Medulla oblongata (tissue), 1 donor: ENCODE data around the gene ADGRG2.

Experiments used
- DNase-seq: peaks from one replicate; pipeline ENCODE4 v3.0.0-alpha.2; 2015; ENCODE audit errors: extremely low spot score

The ADGRG2 gene

DNA sequence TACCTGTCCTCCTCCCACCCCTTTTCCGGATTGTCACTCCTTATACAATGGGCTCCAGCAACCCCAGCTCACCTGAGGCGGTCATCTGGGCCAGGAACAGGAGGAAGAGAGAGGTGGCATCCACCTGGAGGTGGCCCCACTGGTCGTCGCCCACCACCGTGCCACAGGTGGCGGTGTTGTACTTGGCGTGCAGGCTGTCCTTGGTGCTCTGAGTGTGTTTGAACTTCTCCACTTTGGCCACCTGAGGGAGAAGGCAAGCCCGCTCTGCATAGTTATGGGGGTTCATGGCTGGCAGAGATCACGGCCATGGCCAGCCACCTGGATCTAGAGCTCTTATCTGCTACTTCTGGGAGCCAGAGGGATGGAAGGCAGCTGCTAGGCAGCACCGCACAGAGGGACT is 171.2 kb downstream of the ADGRG2 start:
- no peak for DNase-seq

DNA sequence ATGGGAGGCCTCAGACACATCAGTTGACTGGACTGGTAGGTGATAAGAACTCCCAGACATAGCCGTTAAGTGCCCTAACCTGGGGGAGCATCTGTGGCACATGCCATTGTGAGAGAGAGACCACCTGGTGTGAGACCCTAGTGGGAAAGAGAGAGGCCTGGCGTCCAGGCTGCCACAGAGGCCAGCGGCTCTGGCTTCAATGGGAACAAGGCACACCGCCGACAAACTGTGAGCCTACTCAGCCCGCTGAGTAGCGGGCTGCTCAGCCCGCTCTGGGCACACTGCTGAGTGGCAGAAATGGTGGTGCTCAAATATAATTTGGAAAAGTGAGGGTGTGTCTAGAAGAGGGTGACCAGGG is 172.3 kb downstream of the ADGRG2 start:
- no peak for DNase-seq

DNA sequence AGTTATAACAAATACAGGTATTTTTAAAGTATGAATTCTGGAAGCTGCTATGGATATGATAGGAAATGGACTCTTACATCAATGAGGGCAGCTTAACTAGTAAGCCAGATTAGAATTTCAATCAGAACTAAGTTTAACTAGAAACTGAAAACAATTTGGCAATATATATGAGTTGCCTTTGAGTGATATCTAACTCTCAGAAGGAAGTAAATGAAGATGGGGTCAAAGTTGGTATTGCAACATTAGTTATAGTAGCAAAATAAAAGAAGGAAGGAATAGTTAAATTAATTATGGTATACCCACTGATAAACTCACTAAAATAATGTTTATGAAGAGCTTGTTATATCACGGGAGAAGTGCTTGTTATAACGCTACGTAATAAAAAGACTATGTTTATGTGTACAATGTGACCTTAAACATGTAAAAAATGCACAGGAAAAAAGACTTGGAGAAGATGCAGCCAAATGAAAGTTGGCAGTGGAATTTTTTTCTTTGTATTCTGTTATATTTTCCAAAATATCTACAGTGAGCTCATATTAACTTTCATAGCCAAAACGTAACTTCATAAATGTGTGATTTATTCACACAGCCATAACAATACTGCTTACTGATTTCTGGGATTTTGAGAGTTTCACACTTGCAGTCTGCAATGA is 172.9 kb downstream of the ADGRG2 start:
- DNase-seq = no peak

DNA sequence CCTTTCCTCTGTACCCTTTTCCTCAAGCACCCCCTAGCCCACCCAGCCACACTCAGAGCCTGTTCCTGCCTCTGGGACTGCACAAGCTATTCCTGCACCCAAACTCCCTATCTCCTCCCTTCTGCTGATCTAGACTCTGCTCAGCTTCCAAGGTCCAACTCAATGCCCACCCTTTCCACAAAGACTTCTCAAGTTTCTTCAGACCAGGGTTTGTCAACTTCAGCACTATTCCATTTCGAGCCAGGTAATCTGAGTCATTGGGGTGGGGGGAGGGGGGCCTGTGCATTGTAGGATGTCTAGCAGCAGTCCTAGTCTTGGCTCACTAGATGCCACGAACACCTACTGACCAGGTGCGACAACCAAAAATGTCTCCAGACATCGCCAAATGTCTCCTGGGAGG is 175.7 kb downstream of the ADGRG2 start:
- DNase-seq = no peak

- no peak for DNase-seq
These were observed 176.1 kb downstream of the ADGRG2 start for GRCh38 chrX:18946157-18946556.

DNA sequence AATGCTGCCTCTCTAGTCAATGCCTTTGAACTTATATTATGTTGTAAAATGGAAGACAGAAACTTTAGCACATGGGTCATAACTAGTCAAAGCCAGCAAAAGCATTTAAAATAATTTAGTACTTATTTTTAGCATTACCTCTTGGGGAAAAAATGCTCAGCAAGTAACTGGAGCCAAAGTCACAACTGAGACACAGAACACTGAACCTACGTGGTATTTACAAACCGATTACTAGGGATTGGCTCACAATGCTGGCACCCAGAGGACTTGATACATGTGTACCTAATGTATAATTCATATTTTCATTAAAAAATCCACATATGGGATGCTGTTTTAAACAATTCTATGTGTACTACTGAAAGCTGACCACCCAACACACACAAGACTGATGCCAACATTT is 176.8 kb downstream of the ADGRG2 start:
- DNase-seq = no peak

GRCh38 chrX:18944482-18944881 is 177.8 kb downstream of the ADGRG2 start:
- DNase-seq = no peak

- no peak for DNase-seq
These were observed 180.4 kb downstream of the ADGRG2 start for GRCh38 chrX:18941896-18942295.
